ENCODE measurements around the gene C9.

C9 gene

DNA sequence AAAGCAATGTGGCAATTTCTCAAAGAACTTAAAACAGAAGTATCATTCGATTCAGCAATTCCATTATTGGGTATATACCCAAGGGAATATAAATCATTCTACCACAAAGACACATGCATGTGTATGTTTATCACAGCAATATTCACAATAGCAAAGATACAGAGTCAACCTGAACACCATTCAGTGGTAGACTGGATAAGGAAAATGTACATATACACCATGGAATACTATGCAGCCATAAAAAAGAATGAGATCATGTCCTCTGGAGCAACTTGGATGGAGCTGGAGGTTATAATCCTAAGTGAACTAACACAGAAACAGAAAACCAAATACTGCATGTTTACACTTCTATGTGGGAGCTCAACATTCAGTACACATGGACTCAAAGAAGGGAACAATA is 123.5 kb downstream of the C9 start:
- TF ChIP-seq, protein P1, sequence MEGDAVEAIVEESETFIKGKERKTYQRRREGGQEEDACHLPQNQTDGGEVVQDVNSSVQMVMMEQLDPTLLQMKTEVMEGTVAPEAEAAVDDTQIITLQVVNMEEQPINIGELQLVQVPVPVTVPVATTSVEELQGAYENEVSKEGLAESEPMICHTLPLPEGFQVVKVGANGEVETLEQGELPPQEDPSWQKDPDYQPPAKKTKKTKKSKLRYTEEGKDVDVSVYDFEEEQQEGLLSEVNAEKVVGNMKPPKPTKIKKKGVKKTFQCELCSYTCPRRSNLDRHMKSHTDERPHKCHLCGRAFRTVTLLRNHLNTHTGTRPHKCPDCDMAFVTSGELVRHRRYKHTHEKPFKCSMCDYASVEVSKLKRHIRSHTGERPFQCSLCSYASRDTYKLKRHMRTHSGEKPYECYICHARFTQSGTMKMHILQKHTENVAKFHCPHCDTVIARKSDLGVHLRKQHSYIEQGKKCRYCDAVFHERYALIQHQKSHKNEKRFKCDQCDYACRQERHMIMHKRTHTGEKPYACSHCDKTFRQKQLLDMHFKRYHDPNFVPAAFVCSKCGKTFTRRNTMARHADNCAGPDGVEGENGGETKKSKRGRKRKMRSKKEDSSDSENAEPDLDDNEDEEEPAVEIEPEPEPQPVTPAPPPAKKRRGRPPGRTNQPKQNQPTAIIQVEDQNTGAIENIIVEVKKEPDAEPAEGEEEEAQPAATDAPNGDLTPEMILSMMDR (IDR thresholded peaks at IDR 0.05; ENCODE audit: low read depth, low read length, poor library complexity, severe bottlenecking), result no peak
- no peak for TF ChIP-seq EZH2phosphoT487 (IDR thresholded peaks at IDR 0.05; ENCODE audit: borderline replicate concordance, low read length)
- H3K4me3 ChIP-seq (ENCODE audit: low read length), result no peak overlapping the region
- no peaks in the 10 kb centered on the region for H3K9me3 ChIP-seq (ENCODE audit: control insufficient read depth, insufficient read depth, low read length)
- H3K36me3 ChIP-seq (ENCODE audit: control insufficient read depth, low read length), result no peaks in the 10 kb centered on the region
- H3K4me1 ChIP-seq (ENCODE audit: control insufficient read depth, low read length), result no peaks in the 10 kb centered on the region
- H3K9me2 ChIP-seq (replicated peaks; ENCODE audit: control insufficient read depth, low read length), result no peaks in the 10 kb centered on the region
- H3K27me3 ChIP-seq (ENCODE audit: control insufficient read depth, low read length), result peaks cover 3% of the 10 kb centered on the region; the same call in 1 of the 2 replicates
- H3K4me2 ChIP-seq (ENCODE audit: low read length), result no peak overlapping the region
- no peaks in the 10 kb centered on the region for H4K20me1 ChIP-seq (ENCODE audit: control insufficient read depth, insufficient read depth, low read depth, low read length)
- H3F3A ChIP-seq (ENCODE audit: control insufficient read depth, insufficient read depth), result no peaks in the 10 kb centered on the region
- H3K79me2 ChIP-seq (ENCODE audit: control insufficient read depth, low read length), result no peaks in the 10 kb centered on the region
- no peak overlapping the region for H3K27ac ChIP-seq (ENCODE audit: low read depth, low read length)

- Histone ChIP-seq H3K9me3 (ENCODE audit: control insufficient read depth, insufficient read depth, low read length) (no peaks in the 10 kb centered on the region), H3K27ac (ENCODE audit: low read depth, low read length) (no peak overlapping the region), H3K4me2 (ENCODE audit: low read length) (no peak overlapping the region), H3K27me3 (ENCODE audit: control insufficient read depth, low read length) (peaks cover 3% of the 10 kb centered on the region; the same call in 1 of the 2 replicates), H3K4me1 (ENCODE audit: control insufficient read depth, low read length) (no peaks in the 10 kb centered on the region), H3F3A (ENCODE audit: control insufficient read depth, insufficient read depth) (no peaks in the 10 kb centered on the region), H3K4me3 (ENCODE audit: low read length) (no peak overlapping the region), H3K9me2 (replicated peaks; ENCODE audit: control insufficient read depth, low read length) (no peaks in the 10 kb centered on the region), H3K36me3 (ENCODE audit: control insufficient read depth, low read length) (no peaks in the 10 kb centered on the region), H4K20me1 (ENCODE audit: control insufficient read depth, insufficient read depth, low read depth, low read length) (no peaks in the 10 kb centered on the region), H3K79me2 (ENCODE audit: control insufficient read depth, low read length) (no peaks in the 10 kb centered on the region)
- TF ChIP-seq, protein P1 (IDR thresholded peaks at IDR 0.05; ENCODE audit: low read depth, low read length, poor library complexity, severe bottlenecking), result no peak
- no peak for TF ChIP-seq EZH2phosphoT487 (IDR thresholded peaks at IDR 0.05; ENCODE audit: borderline replicate concordance, low read length)
Measured at GRCh38 chr5:39238366-39239105, 125.8 kb downstream of the C9 start.

DNA sequence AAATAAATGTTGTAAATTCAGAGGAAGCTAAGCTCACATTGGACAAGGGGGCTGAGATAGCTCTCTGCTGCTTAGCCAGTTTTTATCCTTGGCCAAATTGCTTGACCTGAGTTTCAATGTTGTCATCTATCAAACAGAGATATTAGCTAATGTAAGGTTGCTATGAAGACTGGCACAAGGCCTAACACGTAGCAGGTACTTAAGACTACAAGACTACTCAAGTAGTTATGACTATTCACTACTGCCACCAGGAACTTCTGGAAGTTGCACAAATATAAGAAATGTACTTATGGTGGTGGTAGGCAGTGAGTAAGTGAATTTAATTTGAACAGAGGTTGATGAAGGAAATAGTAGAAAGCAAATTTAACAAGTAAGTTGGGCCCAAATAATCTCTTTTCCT is 127.6 kb downstream of the C9 start:
- Histone ChIP-seq H3K36me3 (ENCODE audit: control insufficient read depth, low read length) (no peaks in the 10 kb centered on the region), H3K9me2 (replicated peaks; ENCODE audit: control insufficient read depth, low read length) (no peaks in the 10 kb centered on the region), H3K9me3 (ENCODE audit: control insufficient read depth, insufficient read depth, low read length) (no peaks in the 10 kb centered on the region), H3K4me2 (ENCODE audit: low read length) (no peak overlapping the region), H4K20me1 (ENCODE audit: control insufficient read depth, insufficient read depth, low read depth, low read length) (no peaks in the 10 kb centered on the region), H3K27me3 (ENCODE audit: control insufficient read depth, low read length) (peaks cover 3% of the 10 kb centered on the region; the same call in 1 of the 2 replicates), H3K79me2 (ENCODE audit: control insufficient read depth, low read length) (no peaks in the 10 kb centered on the region), H3F3A (ENCODE audit: control insufficient read depth, insufficient read depth) (no peaks in the 10 kb centered on the region), H3K4me3 (ENCODE audit: low read length) (no peak overlapping the region), H3K4me1 (ENCODE audit: control insufficient read depth, low read length) (no peaks in the 10 kb centered on the region), H3K27ac (ENCODE audit: low read depth, low read length) (no peak overlapping the region)
- no peak for TF ChIP-seq EZH2phosphoT487 (IDR thresholded peaks at IDR 0.05; ENCODE audit: borderline replicate concordance, low read length)
- TF ChIP-seq, protein P1 (IDR thresholded peaks at IDR 0.05; ENCODE audit: low read depth, low read length, poor library complexity, severe bottlenecking), result no peak

All from DOHH2 (cell line).